Left ventricle myocardium superior (tissue), 1 donor: Measurements from ENCODE around the gene ANKH. TPM values are rescaled to one million over a fixed set of nuclear protein-coding genes. Genes with fewer than 3 reads are reported as not detected.

Source experiments
- ATAC-seq: fragments of 200-7000 bp; cut with Tn5 transposase; one replicate; pipeline ENCODE4 v1.9.1; 2020; ENCODE audit warnings: mild to moderate bottlenecking, moderate library complexity
- DNase-seq: peaks from one replicate; pipeline ENCODE4 v3.0.0-alpha.2; 2020
- intact Hi-C: fragments of 100-400 bp; cut with micrococcal nuclease; formaldehyde crosslinking; loops from one replicate; pipeline ENCODE4 v1.11.0; 2022
- total RNA-seq: library from RNA; stranded (reverse); fragmentation: NEBNext Ultra II Directional; extraction: Animal tissue kit (Norgen Biotek cat#: 25700); gene quantifications from one replicate; pipeline ENCODE4 v1.2.1, GENCODE V29; 2021
- donor health status: DM: no; HTN: yes; CAD: no; lungs with severe emphysema.

ANKH gene
- total RNA-seq, 1 donor from 2014 or later = 166 TPM

GRCh38 chr5:14687023-14687665, 184.4 kb downstream of the ANKH start:
- DNase-seq = peak; percentile 57
- peak; percentile 65 for ATAC-seq
- intact Hi-C loops = loop anchor here (10.0 kb wide), 1 partner anchor 318 kb away; no protein-coding TSS in a partner anchor

GRCh38 chr5:14686517-14686916, 185.1 kb downstream of the ANKH start:
- no peak for DNase-seq
- ATAC-seq = no peak
- intact Hi-C loops = loop anchor here (10.0 kb wide), 1 partner anchor 318 kb away; no protein-coding TSS in a partner anchor

- intact Hi-C loops = loop anchor here (10.0 kb wide), 1 partner anchor 319 kb away; no protein-coding TSS in a partner anchor
- ATAC-seq = peak; percentile 37
- no peak for DNase-seq
Observed at GRCh38 chr5:14685757-14686156, 185.8 kb downstream of the ANKH start.

- DNase-seq = peak; percentile 42
- ATAC-seq = peak; percentile 81
- intact Hi-C loops = loop anchor here (10.0 kb wide), 1 partner anchor 320 kb away; no protein-coding TSS in a partner anchor
Observed at GRCh38 chr5:14684757-14685156, 186.8 kb downstream of the ANKH start.

- intact Hi-C loops = loop anchor here (10.0 kb wide), 1 partner anchor 321 kb away; no protein-coding TSS in a partner anchor
- ATAC-seq (peak; percentile 24), DNase-seq (no peak)
Observed at GRCh38 chr5:14683906-14684455, 187.6 kb downstream of the ANKH start.

- peak; percentile 70 for ATAC-seq
- intact Hi-C loops = loop anchor here (10.0 kb wide), 1 partner anchor 324 kb away; no protein-coding TSS in a partner anchor
- peak; percentile 78 for DNase-seq
Observed at GRCh38 chr5:14681236-14681752, 190.3 kb downstream of the ANKH start.

- intact Hi-C loops = no loop called here
- no peak for ATAC-seq
- no peak for DNase-seq
Observed at GRCh38 chr5:14679595-14679994, 192.0 kb downstream of the ANKH start.

GRCh38 chr5:14678773-14679334, 192.7 kb downstream of the ANKH start:
- no peak for DNase-seq

GRCh38 chr5:14676320-14676719, 195.3 kb downstream of the ANKH start:
- ATAC-seq (peak; percentile 48), DNase-seq (peak; percentile 45)
- intact Hi-C loops = no loop called here

More at GRCh38 chr5:14678773-14679334, 192.7 kb downstream of the ANKH start:
- intact Hi-C loops = no loop called here
- peak; percentile 33 for ATAC-seq

- DNase-seq = no peak
- intact Hi-C loops = no loop called here
- no peak for ATAC-seq
Observed at GRCh38 chr5:14675865-14676300, 195.7 kb downstream of the ANKH start.

GRCh38 chr5:14674983-14675854, 196.4 kb downstream of the ANKH start:
- no peak for ATAC-seq
- no peak for DNase-seq
- intact Hi-C loops = no loop called here

- ATAC-seq (no peak), DNase-seq (no peak)
- intact Hi-C loops = no loop called here
Observed at GRCh38 chr5:14673443-14673842, 198.1 kb downstream of the ANKH start.

- DNase-seq (no peak), ATAC-seq (peak; percentile 10)
- intact Hi-C loops = no loop called here
Observed at GRCh38 chr5:14672484-14673394, 198.8 kb downstream of the ANKH start.

GRCh38 chr5:14672082-14672481, 199.5 kb downstream of the ANKH start:
- no peak for DNase-seq
- ATAC-seq = no peak
- intact Hi-C loops = no loop called here

GRCh38 chr5:14671414-14671813, 200.2 kb downstream of the ANKH start:
- DNase-seq = no peak
- no peak for ATAC-seq
- intact Hi-C loops = no loop called here

- DNase-seq (no peak), ATAC-seq (no peak)
- intact Hi-C loops = no loop called here
Observed at GRCh38 chr5:14669975-14670374, 201.6 kb downstream of the ANKH start.

- intact Hi-C loops = no loop called here
- DNase-seq = no peak
- ATAC-seq = no peak
Observed at GRCh38 chr5:14669415-14669814, 202.2 kb downstream of the ANKH start.

- DNase-seq (no peak), ATAC-seq (no peak)
- intact Hi-C loops = no loop called here
Observed at GRCh38 chr5:14668181-14668591, 203.4 kb downstream of the ANKH start.
